Measurements from ENCODE around the gene EML6.

EML6 gene

DNA sequence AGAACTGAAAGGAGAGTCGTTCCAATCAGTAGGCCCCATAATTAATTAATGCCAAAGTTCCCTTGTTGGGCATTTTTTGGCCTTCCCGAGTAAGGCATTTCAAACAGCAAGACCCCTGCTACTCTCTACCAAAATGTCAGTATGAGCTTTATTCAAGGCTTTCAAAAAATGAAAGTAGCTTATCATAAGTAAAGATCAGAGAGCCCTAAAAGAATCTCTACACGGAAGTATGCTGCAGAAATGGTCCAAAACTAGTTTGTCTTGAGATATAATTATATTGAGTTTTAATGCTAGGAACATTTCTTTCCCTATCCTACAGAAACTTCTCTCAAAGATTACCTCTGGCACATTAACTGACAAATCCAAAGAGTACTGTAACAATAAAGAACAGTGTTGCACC lies 282.8 kb downstream of the EML6 start:
- Histone ChIP-seq H3K4me3 (ENCODE audit: low read length) (no peak overlapping the region), H3K27ac (ENCODE audit: low read length) (no peak overlapping the region), H3K36me3 (ENCODE audit: insufficient read depth, low read depth, low read length) (no peaks in the 10 kb centered on the region), H3K27me3 (ENCODE audit: insufficient read depth, low read length) (no peaks in the 10 kb centered on the region), H3K9ac (ENCODE audit: low read depth, low read length) (no peak overlapping the region), H3K4me1 (ENCODE audit: insufficient read depth, low read length) (peaks cover 30% of the 10 kb centered on the region), H3K9me3 (ENCODE audit: insufficient read depth, low read depth, low read length) (no peaks in the 10 kb centered on the region)

DNA sequence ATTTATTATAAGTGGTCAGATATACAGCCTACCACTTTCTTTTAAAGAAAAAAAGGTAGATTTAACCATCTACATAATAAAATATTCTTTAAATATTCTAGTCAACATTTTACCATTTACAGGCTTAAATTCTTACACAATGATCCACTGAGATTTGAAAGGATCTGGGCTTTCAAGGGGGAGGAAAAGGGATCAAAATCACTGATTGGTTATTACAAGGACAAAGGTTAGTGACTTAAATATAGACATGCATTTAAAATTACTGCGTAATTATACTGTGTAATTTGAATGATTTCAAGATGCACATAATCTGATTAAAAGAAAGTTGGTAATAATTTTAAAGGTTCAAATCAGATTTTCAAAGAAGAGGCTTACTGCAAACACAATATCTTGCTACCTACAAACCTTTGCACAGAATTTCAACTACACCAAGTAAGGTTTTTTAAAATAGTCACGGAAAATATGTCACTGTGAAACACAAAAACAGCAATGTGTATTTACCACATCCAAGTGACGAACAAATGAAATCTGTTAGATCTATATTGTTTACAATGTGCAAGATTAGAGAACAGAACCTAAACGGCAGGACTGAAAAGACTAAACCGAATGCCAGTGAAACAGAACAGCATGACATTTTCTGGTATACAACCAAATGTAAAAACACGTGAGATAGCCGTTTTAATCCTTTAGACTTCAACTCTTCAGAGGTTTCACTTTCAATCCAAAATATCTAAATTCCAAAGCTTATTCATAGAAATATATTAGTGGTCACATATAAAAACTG lies 286.0 kb downstream of the EML6 start:
- no peak overlapping the region for H3K9ac ChIP-seq (ENCODE audit: low read depth, low read length)
- no peaks in the 10 kb centered on the region for H3K27me3 ChIP-seq (ENCODE audit: insufficient read depth, low read length)
- H3K9me3 ChIP-seq (ENCODE audit: insufficient read depth, low read depth, low read length), result no peaks in the 10 kb centered on the region
- no peak overlapping the region for H3K27ac ChIP-seq (ENCODE audit: low read length)
- no peaks in the 10 kb centered on the region for H3K36me3 ChIP-seq (ENCODE audit: insufficient read depth, low read depth, low read length)
- peaks cover 42% of the 10 kb centered on the region for H3K4me1 ChIP-seq (ENCODE audit: insufficient read depth, low read length)
- no peak overlapping the region for H3K4me3 ChIP-seq (ENCODE audit: low read length)

DNA sequence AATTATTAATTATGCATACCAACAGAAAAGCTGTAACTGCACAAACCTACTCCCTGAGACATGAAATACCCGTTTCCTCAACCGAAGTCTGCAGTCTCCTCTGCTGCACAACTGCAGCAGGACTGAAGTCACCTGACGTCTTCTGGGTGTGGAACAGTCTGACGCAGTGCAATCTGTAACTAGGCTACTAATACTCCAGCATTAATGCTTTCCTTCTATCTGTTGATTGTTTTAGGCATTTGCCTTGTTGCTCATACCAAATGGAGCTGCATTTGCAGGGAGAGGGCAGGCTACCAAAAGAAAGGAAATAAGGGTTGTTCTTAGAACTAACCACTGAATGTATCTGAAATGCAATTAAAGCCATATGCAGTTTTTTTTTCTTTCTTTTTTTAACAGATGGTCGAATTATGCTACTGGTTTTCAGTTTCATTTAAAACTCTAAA lies 286.7 kb downstream of the EML6 start:
- no peaks in the 10 kb centered on the region for H3K27me3 ChIP-seq (ENCODE audit: insufficient read depth, low read length)
- no peak overlapping the region for H3K4me3 ChIP-seq (ENCODE audit: low read length)
- no peak overlapping the region for H3K9ac ChIP-seq (ENCODE audit: low read depth, low read length)
- no peaks in the 10 kb centered on the region for H3K9me3 ChIP-seq (ENCODE audit: insufficient read depth, low read depth, low read length)
- no peak overlapping the region for H3K27ac ChIP-seq (ENCODE audit: low read length)
- no peaks in the 10 kb centered on the region for H3K36me3 ChIP-seq (ENCODE audit: insufficient read depth, low read depth, low read length)
- peaks cover 42% of the 10 kb centered on the region for H3K4me1 ChIP-seq (ENCODE audit: insufficient read depth, low read length)

DNA sequence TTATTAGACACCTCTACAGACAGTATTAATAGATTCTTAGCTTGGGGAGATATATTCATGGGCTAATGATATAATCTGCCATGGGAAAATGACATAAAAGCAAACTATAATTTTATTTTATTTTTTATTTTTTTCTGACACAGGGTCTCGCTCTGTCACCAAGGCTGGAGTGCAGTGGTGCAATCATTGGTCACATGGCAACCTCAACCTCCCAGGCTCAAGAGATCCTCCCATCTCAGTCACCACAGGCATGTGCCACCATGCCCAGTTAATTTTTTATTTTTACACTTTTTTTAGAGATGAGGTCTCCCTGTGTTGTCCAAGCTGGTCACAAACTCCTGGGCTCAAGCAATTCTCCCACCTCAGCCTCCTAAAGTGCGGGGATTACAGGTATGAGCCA lies 287.5 kb downstream of the EML6 start:
- Histone ChIP-seq H3K36me3 (ENCODE audit: insufficient read depth, low read depth, low read length) (no peaks in the 10 kb centered on the region), H3K9me3 (ENCODE audit: insufficient read depth, low read depth, low read length) (no peaks in the 10 kb centered on the region), H3K27ac (ENCODE audit: low read length) (no peak overlapping the region), H3K4me1 (ENCODE audit: insufficient read depth, low read length) (peaks cover 42% of the 10 kb centered on the region), H3K9ac (ENCODE audit: low read depth, low read length) (no peak overlapping the region), H3K4me3 (ENCODE audit: low read length) (no peak overlapping the region), H3K27me3 (ENCODE audit: insufficient read depth, low read length) (no peaks in the 10 kb centered on the region)

DNA sequence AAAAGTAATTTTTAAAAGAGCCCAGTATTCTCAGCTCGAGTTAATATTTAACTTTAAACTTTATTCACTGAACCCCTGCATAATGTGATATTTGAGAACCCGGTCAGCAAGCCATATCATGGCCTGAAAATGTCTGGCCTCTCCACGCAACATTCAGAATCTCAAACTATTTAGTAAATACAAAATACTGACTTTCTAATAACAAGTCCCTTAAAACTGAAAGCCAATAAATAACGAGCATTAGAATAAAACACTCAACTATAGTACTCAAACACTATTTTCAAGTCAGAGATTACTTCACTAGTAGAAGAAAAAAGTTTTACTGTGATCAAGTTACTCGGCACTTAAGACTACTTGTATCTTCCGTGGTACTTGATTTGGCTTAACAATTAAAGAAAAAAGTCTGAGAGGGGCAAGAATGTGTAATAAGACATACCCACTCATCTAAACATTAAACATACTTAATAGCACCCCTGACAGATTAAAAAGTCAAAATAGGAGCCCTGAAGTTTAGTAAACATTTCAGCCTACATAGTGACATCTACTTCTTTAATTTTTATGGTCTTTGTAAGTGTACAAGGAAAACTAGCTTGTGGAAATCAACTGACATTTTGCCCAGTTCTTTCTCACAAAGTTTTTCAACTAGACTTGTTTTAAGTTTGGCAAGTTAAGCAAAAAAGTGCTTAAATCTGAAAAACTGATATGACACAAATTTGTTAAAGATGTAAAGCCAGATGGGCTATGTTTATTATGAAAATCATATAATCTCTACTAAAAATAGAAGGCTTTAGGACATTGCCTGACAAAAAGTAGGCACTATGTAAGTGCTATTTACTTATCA lies 288.6 kb downstream of the EML6 start:
- H3K4me3 ChIP-seq (ENCODE audit: low read length), result no peak overlapping the region
- peaks cover 41% of the 10 kb centered on the region for H3K4me1 ChIP-seq (ENCODE audit: insufficient read depth, low read length)
- H3K27ac ChIP-seq (ENCODE audit: low read length), result no peak overlapping the region
- no peaks in the 10 kb centered on the region for H3K27me3 ChIP-seq (ENCODE audit: insufficient read depth, low read length)
- no peak overlapping the region for H3K9ac ChIP-seq (ENCODE audit: low read depth, low read length)
- no peaks in the 10 kb centered on the region for H3K9me3 ChIP-seq (ENCODE audit: insufficient read depth, low read depth, low read length)
- no peaks in the 10 kb centered on the region for H3K36me3 ChIP-seq (ENCODE audit: insufficient read depth, low read depth, low read length)

DNA sequence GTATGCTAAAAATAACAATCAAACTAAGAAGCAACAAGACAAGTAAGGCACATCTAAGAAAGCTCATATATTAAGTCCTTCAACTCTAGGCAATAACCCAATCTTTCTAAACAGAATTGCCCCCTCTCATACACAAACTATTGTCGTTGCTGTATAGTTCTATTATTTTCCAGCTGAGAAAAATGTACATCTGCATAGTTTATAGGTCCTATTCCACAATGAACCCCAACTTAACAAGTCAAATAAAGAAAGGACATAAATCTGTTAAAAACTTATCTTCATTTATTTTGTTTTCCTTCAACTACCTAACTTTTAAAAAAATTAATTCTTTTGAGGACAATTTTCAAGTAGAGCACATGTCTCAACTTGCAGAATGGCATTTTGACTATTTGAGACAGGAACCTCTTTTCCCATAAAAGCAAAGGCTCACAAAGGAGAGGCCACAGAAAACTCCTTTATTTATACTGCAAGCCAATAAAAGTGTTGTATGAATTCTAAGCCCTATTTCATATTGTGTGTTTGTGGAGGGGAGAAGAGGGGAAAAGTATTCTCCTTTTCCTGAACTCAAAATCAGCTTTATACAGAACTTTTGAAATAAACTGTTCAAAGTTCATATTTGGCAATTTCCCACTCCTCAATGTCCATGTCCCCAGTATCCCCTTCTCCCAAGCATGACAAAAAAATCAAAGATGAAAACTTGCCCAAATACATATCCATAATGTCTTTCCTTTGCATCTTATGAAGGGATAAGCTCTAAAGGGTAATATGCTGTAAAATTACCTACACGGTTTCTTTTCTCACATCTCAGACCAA lies 289.4 kb downstream of the EML6 start:
- Histone ChIP-seq H3K4me1 (ENCODE audit: insufficient read depth, low read length) (peaks cover 36% of the 10 kb centered on the region), H3K27ac (ENCODE audit: low read length) (no peak overlapping the region), H3K27me3 (ENCODE audit: insufficient read depth, low read length) (no peaks in the 10 kb centered on the region), H3K36me3 (ENCODE audit: insufficient read depth, low read depth, low read length) (peaks cover 6% of the 10 kb centered on the region; the same call in 1 of the 2 replicates), H3K9ac (ENCODE audit: low read depth, low read length) (no peak overlapping the region), H3K4me3 (ENCODE audit: low read length) (no peak overlapping the region), H3K9me3 (ENCODE audit: insufficient read depth, low read depth, low read length) (no peaks in the 10 kb centered on the region)

DNA sequence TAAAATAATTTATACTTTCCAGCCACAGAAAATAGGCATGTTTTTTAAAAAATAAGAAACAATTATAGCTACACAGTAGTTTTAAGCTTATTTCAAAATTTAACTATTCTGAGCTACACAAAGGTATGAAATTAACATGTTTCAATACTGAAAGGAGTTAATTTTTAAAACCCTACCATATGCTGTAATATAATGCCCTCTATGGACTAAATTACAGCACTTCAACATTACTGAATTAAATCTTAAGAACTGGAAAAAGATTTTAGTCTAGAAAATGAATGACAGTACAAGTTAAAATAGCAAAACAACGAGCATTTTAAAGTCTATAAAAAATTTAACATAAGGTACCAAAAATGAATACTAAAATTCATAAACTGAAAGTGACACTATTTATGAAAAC lies 290.5 kb downstream of the EML6 start:
- Histone ChIP-seq H3K9me3 (ENCODE audit: insufficient read depth, low read depth, low read length) (no peaks in the 10 kb centered on the region), H3K4me3 (ENCODE audit: low read length) (no peak overlapping the region), H3K36me3 (ENCODE audit: insufficient read depth, low read depth, low read length) (peaks cover 9% of the 10 kb centered on the region; the same call in 1 of the 2 replicates), H3K27ac (ENCODE audit: low read length) (no peak overlapping the region), H3K9ac (ENCODE audit: low read depth, low read length) (no peak overlapping the region), H3K4me1 (ENCODE audit: insufficient read depth, low read length) (peaks cover 39% of the 10 kb centered on the region), H3K27me3 (ENCODE audit: insufficient read depth, low read length) (no peaks in the 10 kb centered on the region)

DNA sequence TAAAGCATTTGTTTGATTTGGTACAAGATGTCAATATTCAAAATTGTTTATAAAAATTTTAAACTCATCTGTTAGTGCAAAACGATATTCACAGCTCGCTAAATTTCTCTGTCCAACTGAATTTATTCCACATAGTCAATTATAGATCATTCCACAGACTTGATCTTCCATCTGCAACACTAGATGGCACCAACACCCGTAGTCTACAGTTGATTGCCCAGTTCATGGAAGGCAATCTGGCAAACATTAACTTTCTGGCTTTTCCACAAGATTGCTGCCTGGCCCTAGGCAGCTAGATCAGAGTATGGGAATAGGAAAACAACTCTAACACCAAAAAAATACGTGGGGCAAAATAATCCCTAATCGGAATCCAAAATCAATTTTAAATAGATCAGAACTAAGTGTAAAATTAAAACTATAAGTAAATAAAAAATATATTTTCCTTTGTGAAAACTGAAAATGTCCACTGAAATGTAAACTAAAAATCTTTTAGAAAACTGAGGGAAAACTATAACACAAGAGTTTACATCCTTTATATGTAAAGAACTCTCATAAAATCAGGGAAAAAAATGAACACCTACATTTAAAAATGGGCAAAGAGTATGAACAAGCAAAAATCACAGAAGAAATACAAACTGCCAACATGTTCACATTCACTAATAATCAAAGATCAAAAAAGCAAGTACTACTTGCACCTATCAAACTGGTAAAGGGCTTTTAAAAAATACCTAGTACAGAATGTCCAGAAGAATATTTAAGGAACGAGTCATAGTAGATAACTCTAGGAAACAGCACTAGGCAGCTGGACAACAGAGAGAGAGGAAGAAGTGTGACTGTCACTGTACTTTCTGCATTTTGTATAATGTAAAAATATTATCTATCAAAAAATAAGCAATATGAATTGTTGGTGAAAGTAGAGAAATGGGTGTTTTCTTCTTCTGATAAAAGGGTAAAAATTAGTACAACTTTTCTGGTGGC lies 291.8 kb downstream of the EML6 start:
- H3K4me3 ChIP-seq (ENCODE audit: low read length), result no peak overlapping the region
- H3K4me1 ChIP-seq (ENCODE audit: insufficient read depth, low read length), result peaks cover 42% of the 10 kb centered on the region
- H3K27me3 ChIP-seq (ENCODE audit: insufficient read depth, low read length), result no peaks in the 10 kb centered on the region
- no peaks in the 10 kb centered on the region for H3K9me3 ChIP-seq (ENCODE audit: insufficient read depth, low read depth, low read length)
- H3K27ac ChIP-seq (ENCODE audit: low read length), result no peak overlapping the region
- peaks cover 9% of the 10 kb centered on the region; the same call in 1 of the 2 replicates for H3K36me3 ChIP-seq (ENCODE audit: insufficient read depth, low read depth, low read length)
- H3K9ac ChIP-seq (ENCODE audit: low read depth, low read length), result no peak overlapping the region

DNA sequence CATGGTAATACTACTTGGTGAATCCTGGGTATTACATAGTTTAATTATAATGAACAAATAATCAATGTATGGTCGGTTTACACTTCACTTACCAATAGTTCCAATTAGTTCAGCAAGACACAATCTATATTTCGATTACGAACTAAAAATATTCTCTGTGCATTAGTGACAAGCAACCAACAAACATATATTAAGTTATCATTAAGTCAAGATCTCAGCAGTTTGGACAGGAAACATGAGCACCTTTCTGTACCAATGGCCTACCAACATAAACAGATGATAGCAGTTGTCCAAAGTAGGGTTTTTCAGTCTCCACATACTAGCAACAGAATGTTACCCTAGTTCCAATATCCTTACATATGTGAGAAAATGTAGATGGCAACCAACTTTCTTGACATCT lies 294.0 kb downstream of the EML6 start:
- Histone ChIP-seq H3K4me3 (ENCODE audit: low read length) (no peak overlapping the region), H3K9me3 (ENCODE audit: insufficient read depth, low read depth, low read length) (no peaks in the 10 kb centered on the region), H3K27me3 (ENCODE audit: insufficient read depth, low read length) (no peaks in the 10 kb centered on the region), H3K36me3 (ENCODE audit: insufficient read depth, low read depth, low read length) (peaks cover 9% of the 10 kb centered on the region; the same call in 1 of the 2 replicates), H3K4me1 (ENCODE audit: insufficient read depth, low read length) (peaks cover 47% of the 10 kb centered on the region), H3K9ac (ENCODE audit: low read depth, low read length) (no peak overlapping the region), H3K27ac (ENCODE audit: low read length) (no peak overlapping the region)

DNA sequence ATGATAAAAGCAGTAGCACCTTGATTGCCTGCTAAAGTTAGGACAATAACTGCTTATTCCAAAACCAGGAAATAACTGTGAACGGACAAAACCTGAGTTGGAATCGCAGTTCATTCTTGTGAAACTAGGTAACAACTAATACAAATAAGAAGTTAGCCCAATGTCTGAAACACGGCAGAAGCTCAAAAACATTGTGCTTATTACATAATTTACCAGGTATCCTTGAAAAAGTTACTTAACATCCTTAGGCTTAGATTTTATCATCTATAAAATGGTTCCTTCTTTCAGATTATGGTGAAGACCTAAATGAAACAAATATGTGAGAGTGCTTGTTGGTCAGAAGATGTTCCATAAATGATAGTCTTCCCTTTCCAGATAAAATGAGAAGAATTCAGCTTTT lies 294.4 kb downstream of the EML6 start:
- Histone ChIP-seq H3K9me3 (ENCODE audit: insufficient read depth, low read depth, low read length) (no peaks in the 10 kb centered on the region), H3K4me1 (ENCODE audit: insufficient read depth, low read length) (peaks cover 46% of the 10 kb centered on the region), H3K9ac (ENCODE audit: low read depth, low read length) (no peak overlapping the region), H3K36me3 (ENCODE audit: insufficient read depth, low read depth, low read length) (peaks cover 9% of the 10 kb centered on the region; the same call in 1 of the 2 replicates), H3K27me3 (ENCODE audit: insufficient read depth, low read length) (no peaks in the 10 kb centered on the region), H3K4me3 (ENCODE audit: low read length) (no peak overlapping the region), H3K27ac (ENCODE audit: low read length) (no peak overlapping the region)

All from iPS-20b (cell line).